K562 (cell line): ENCODE data around the gene HPS1. TPM values are rescaled to one million over a fixed set of nuclear protein-coding genes. Genes with fewer than 3 reads are reported as not detected.

Experiments used
- ASH1L ChIP-seq: fragments of 450-650 bp; IDR thresholded peaks from 2 replicates; pipeline ENCODE4 v1.6.1; 2018; ENCODE audit warnings: borderline replicate concordance, mild to moderate bottlenecking, low read depth; ENCODE audit not compliant: partially characterized antibody
- ATF7 ChIP-seq: fragments of 450-650 bp; IDR thresholded peaks from 2 replicates; pipeline ENCODE4 v1.7.1; 2014; ENCODE audit warnings: mild to moderate bottlenecking, moderate library complexity
- CEBPB ChIP-seq: fragments of 450-650 bp; IDR thresholded peaks from 2 replicates; pipeline ENCODE4 v1.6.1; 2016; ENCODE audit warnings: missing genetic modification characterization, missing compliant biosample characterization
- EHMT2 ChIP-seq: fragments of 450-650 bp; IDR thresholded peaks from 2 replicates; pipeline ENCODE4 v1.6.1; 2018; ENCODE audit warnings: antibody characterized with exemption
- ELK1 ChIP-seq: sonication (generic); formaldehyde crosslinking; IDR thresholded peaks from 2 replicates; pipeline ENCODE4 v1.8.1; 2022; ENCODE audit warnings: missing genetic modification reagents
- FIP1L1 ChIP-seq: fragments of 200-400 bp; formaldehyde crosslinking; IDR thresholded peaks from 2 replicates; pipeline ENCODE4 v1.6.1; 2018; ENCODE audit warnings: mild to moderate bottlenecking, low read depth, low read length; ENCODE audit not compliant: poor library complexity, severe bottlenecking
- FOSL1 ChIP-seq: fragments of 200-800 bp; sonication (Bioruptor generic); conservative IDR thresholded peaks from 2 replicates; pipeline ENCODE4 v1.6.1; 2016; ENCODE audit warnings: missing genetic modification characterization, missing compliant biosample characterization
- GTF2B ChIP-seq: IDR thresholded peaks from 2 replicates; pipeline ENCODE4 v1.6.1; 2011; ENCODE audit not compliant: insufficient read length; ENCODE audit errors: extremely low read depth
- HNRNPK ChIP-seq: fragments of 200-400 bp; formaldehyde crosslinking; IDR thresholded peaks from one replicate; pipeline ENCODE4 v1.6.1; 2018; ENCODE audit warnings: mild to moderate bottlenecking, low read depth, low read length; ENCODE audit not compliant: poor library complexity, severe bottlenecking
- ILK ChIP-seq: fragments of 450-650 bp; IDR thresholded peaks from 2 replicates; pipeline ENCODE4 v1.6.1; 2016; ENCODE audit warnings: missing genetic modification characterization, low read depth, mild to moderate bottlenecking, missing compliant biosample characterization, moderate library complexity, borderline replicate concordance
- MAFK ChIP-seq: IDR thresholded peaks from 2 replicates; pipeline ENCODE4 v1.6.1; 2011; ENCODE audit warnings: low read length, improper control_type of control experiment
- MLLT1 ChIP-seq, 2 experiments: fragments of 450-650 bp; IDR thresholded peaks; 2 replicates each; pipeline ENCODE4 v1.6.1; 2016
- NONO ChIP-seq, 2 experiments: fragments of 200-400 bp in 1 of 2; fragments of 450-650 bp in 1 of 2; formaldehyde crosslinking in 1 of 2; IDR thresholded peaks; 2 replicates each; pipeline ENCODE4 v1.6.1; 2017; ENCODE audit warnings: low read depth in 2 of 2, mild to moderate bottlenecking in 2 of 2, moderate library complexity in 2 of 2, low read length in 1 of 2
- PKNOX1 ChIP-seq: fragments of 450-650 bp; IDR thresholded peaks from 2 replicates; pipeline ENCODE4 v1.6.1; 2016
- POLR3G ChIP-seq: IDR thresholded peaks from 2 replicates; pipeline ENCODE4 v1.6.1; 2011; ENCODE audit not compliant: insufficient read length, insufficient replicate concordance; ENCODE audit errors: extremely low read depth
- RBM14 ChIP-seq: fragments of 200-400 bp; formaldehyde crosslinking; IDR thresholded peaks from 2 replicates; pipeline ENCODE4 v1.6.1; 2018; ENCODE audit warnings: low read depth, mild to moderate bottlenecking, low read length, moderate library complexity, borderline replicate concordance; ENCODE audit not compliant: insufficient read depth
- SMARCE1 ChIP-seq: fragments of 450-650 bp; IDR thresholded peaks from 2 replicates; pipeline ENCODE4 v1.7.1; 2016; ENCODE audit warnings: mild to moderate bottlenecking
- SNIP1 ChIP-seq: fragments of 450-650 bp; IDR thresholded peaks from 2 replicates; pipeline ENCODE4 v1.7.1; 2017; ENCODE audit warnings: low read depth, mild to moderate bottlenecking
- TAF1 ChIP-seq: IDR thresholded peaks from 2 replicates; pipeline ENCODE4 v1.6.1; 2011; ENCODE audit warnings: mild to moderate bottlenecking, low read length, moderate library complexity; ENCODE audit not compliant: insufficient read depth, control insufficient read depth, severe bottlenecking; ENCODE audit errors: extremely low read depth
- TRIM24 ChIP-seq, 2 experiments: fragments of 450-650 bp; IDR thresholded peaks; 2 replicates each; pipeline ENCODE4 v1.6.1; 2016
- ZNF639 ChIP-seq, 2 experiments: fragments of 200-800 bp in 1 of 2; sonication (Bioruptor generic) in 1 of 2; sonication (generic) in 1 of 2; formaldehyde crosslinking in 1 of 2; IDR thresholded peaks in 1 of 2; conservative IDR thresholded peaks in 1 of 2; 2 replicates each; pipeline versions ENCODE4 v1.5.0 to v1.6.1; 2016 to 2020; ENCODE audit warnings: missing compliant biosample characterization in 1 of 2, missing genetic modification characterization in 1 of 2, missing genetic modification reagents in 1 of 2
- polyA plus RNA-seq, 8 experiments: library from polyadenylated mRNA; depleted of rRNA in 4 of 8; stranded (reverse) in 5 of 8; unstranded in 3 of 8; fragments of >200 nt; fragmentation: Nextera tagmentation in 2 of 8; fragmentation: Illumina TruSeq in 1 of 8; extraction: Ambion mirVana in 2 of 8; extraction: Trizol in 1 of 8; gene quantifications; 2 replicates each; pipeline versions ENCODE4 v1.2.1 to v1.2.3, GENCODE V29; 2011 to 2014; ENCODE audit warnings: inconsistent platforms in 1 of 8, missing spikeins in 1 of 8
- total RNA-seq, 7 experiments: library from RNA; depleted of rRNA in 6 of 7; stranded (reverse); fragments of >200 nt in 6 of 7; fragmentation: Illumina TruSeq in 2 of 7; extraction: Trizol in 2 of 7; gene quantifications; 2 replicates each; pipeline versions ENCODE4 v1.2.1 to v1.2.3, GENCODE V29; 2011 to 2021; ENCODE audit warnings: low replicate concordance in 1 of 7

Gene HPS1
- total and polyA plus RNA-seq, 9 of the 15 experiments (the other 6 are each of a cell fraction or from before 2014, with no cell fraction given) = 18.1 to 43.6 (median 26.3) TPM

GRCh38 chr10:98460837-98461499 lies 14.2 kb upstream of the HPS1 start (continued):
- TF ChIP-seq ASH1L = no peak
- TF ChIP-seq MLLT1 (IDR thresholded peaks at IDR 0.05) = peak in 1 of 2 experiments; percentile 94; a peak in 2 of 4 replicates
- no peak for TF ChIP-seq ELK1 (CRISPR knock-in tag)
- peak; percentile 98 for TF ChIP-seq ATF7
- no peak for TF ChIP-seq ILK (tag)
- no peak for TF ChIP-seq EHMT2
- TF ChIP-seq NONO (IDR thresholded peaks at IDR 0.05; ENCODE audit: low read depth in 2 of 2, low read length in 1 of 2) = peak in 1 of 2 experiments; percentile 48; a peak in 2 of 4 replicates
- peak; percentile 99 for TF ChIP-seq CEBPB
- no peak for TF ChIP-seq POLR3G
- no peak for TF ChIP-seq SNIP1
- no peak for TF ChIP-seq RBM14
- peak; percentile 96 for TF ChIP-seq SMARCE1
- peak; percentile 10 for TF ChIP-seq TAF1
- TF ChIP-seq FOSL1 (tag) = peak; percentile 100
- TF ChIP-seq TRIM24 (IDR thresholded peaks at IDR 0.05) = peak; percentile 90 to 94
- TF ChIP-seq PKNOX1 = peak; percentile 77
- TF ChIP-seq HNRNPK = no peak
- TF ChIP-seq ZNF639 (CRISPR knock-in tag; conservative IDR thresholded peaks at IDR 0.05 in 1 of 2, IDR thresholded peaks at IDR 0.05 in 1 of 2) = peak in 1 of 2 experiments; percentile 60; a peak in 1 of 4 replicates
- TF ChIP-seq FIP1L1 = no peak
- TF ChIP-seq MAFK = peak; percentile 79
- TF ChIP-seq GTF2B = no peak
